Glomerular visceral epithelial cell (primary cell): ENCODE measurements around the gene GYS1.
"Not testable (repeated sequence)": the region's sequence is repeated elsewhere in the genome, so short reads cannot be mapped to it uniquely, and the experiment has no call there.

Experiments used
- DNase-seq: peaks from one replicate; pipeline ENCODE4 v3.0.0-alpha.2; 2016; ENCODE audit errors: extremely low spot score

The GYS1 gene

GRCh38 chr19:48938256-48938655, 54.9 kb downstream of the GYS1 start:
- no peak for DNase-seq

- no peak for DNase-seq
These were observed 57.2 kb downstream of the GYS1 start for GRCh38 chr19:48935864-48936263.

GRCh38 chr19:48934837-48935236, 58.3 kb downstream of the GYS1 start:
- DNase-seq: no peak

- peak; percentile 79 for DNase-seq
These were observed 59.7 kb downstream of the GYS1 start, which contains the start of gene DHDH for GRCh38 chr19:48933382-48933932. Gene DHDH (plus strand): TSS chr19:48933699. CDS start chr19:48933722, 23 bp downstream.

GRCh38 chr19:48928164-48929025, 64.7 kb downstream of the GYS1 start:
- no peak for DNase-seq

GRCh38 chr19:48927692-48928091, 65.4 kb downstream of the GYS1 start:
- DNase-seq: not testable (repeated sequence)

GRCh38 chr19:48926909-48927308, 66.2 kb downstream of the GYS1 start:
- DNase-seq: peak; percentile 78

GRCh38 chr19:48925890-48926289, 67.2 kb downstream of the GYS1 start:
- DNase-seq: not testable (repeated sequence)

- peak; percentile 73 for DNase-seq
These were observed 67.8 kb downstream of the GYS1 start for GRCh38 chr19:48925240-48925843.

- DNase-seq: no peak
These were observed 70.3 kb downstream of the GYS1 start for GRCh38 chr19:48922548-48923490.

- DNase-seq: no peak
These were observed 71.2 kb downstream of the GYS1 start for GRCh38 chr19:48921721-48922500.

GRCh38 chr19:48920949-48921348, 72.2 kb downstream of the GYS1 start:
- no peak for DNase-seq

- DNase-seq: not testable (repeated sequence)
These were observed 73.8 kb downstream of the GYS1 start for GRCh38 chr19:48919271-48919670.

GRCh38 chr19:48918801-48919247, 74.3 kb downstream of the GYS1 start:
- DNase-seq: no peak
